Measurements from ENCODE around the gene MYO5B. TPM values are rescaled to one million over a fixed set of nuclear protein-coding genes. Genes with fewer than 3 reads are reported as not detected.

Gene MYO5B
- total RNA-seq, 4 donors from 2014 or later, result 6.3 to 35.2 (median 10.2) TPM

DNA sequence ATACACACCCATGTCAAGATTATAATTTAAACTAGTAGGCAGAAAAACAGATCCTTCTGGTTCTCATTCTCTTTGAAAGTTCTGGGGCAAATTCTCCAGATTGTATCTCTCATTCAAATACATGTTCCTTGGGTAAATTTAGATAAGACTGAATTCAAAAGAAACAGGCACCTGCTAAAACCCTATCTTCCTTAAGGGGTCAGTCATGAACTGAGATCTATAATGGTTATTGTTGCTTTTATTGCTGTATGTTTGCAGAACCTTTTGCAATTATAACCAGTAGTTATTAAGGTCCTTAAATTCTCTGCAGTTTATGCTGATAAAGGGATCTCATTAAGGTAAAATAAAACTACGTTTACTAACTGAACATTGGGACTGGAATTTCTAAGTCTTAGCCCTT, 83.5 kb downstream of the MYO5B start:
- TF ChIP-seq POLR2A (IDR thresholded peaks at IDR 0.05) (no peak), EP300 (IDR thresholded peaks at IDR 0.05) (no peak)
- TF ChIP-seq, protein P1, sequence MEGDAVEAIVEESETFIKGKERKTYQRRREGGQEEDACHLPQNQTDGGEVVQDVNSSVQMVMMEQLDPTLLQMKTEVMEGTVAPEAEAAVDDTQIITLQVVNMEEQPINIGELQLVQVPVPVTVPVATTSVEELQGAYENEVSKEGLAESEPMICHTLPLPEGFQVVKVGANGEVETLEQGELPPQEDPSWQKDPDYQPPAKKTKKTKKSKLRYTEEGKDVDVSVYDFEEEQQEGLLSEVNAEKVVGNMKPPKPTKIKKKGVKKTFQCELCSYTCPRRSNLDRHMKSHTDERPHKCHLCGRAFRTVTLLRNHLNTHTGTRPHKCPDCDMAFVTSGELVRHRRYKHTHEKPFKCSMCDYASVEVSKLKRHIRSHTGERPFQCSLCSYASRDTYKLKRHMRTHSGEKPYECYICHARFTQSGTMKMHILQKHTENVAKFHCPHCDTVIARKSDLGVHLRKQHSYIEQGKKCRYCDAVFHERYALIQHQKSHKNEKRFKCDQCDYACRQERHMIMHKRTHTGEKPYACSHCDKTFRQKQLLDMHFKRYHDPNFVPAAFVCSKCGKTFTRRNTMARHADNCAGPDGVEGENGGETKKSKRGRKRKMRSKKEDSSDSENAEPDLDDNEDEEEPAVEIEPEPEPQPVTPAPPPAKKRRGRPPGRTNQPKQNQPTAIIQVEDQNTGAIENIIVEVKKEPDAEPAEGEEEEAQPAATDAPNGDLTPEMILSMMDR (IDR thresholded peaks at IDR 0.05), result no peak
- no peaks in the 10 kb centered on the region for H3K27me3 ChIP-seq
- 64 to 78% methylated on average over 1 of the region's 1 CpG for WGBS, 2 donors
- no peaks in the 10 kb centered on the region for H3K36me3 ChIP-seq
- no peak for DNase-seq (ENCODE audit: low spot score in 2 of 2)
- H3K4me3 ChIP-seq, result no peak overlapping the region
- H3K4me1 ChIP-seq, result no peaks in the 10 kb centered on the region
- no peaks in the 10 kb centered on the region for H3K9me3 ChIP-seq
- H3K27ac ChIP-seq, result no peak overlapping the region

DNA sequence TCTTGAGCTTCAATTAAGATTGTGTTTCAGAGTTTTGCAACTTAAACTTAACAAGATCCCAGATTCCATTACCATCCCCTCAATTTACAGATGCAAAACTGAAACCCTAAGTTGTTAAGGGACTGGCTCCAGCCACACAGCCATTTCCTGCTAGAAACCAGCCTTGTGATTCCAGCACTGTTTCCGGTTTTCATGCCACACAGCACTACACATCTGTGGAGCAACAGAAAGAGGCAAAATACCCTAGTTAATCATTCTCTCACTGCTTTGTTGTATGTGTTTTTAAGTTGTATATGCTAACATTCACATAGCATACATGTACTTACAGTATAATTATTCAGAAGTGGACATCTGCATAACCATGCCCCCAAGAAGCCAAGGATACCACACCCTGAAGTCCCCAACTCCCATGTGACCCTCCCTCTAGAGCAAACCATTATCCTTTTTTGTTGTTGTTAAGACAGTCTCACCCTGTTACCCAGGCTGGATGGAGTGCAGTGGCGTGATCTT, 87.4 kb downstream of the MYO5B start:
- Histone ChIP-seq H3K27me3 (no peaks in the 10 kb centered on the region), H3K4me3 (no peak overlapping the region), H3K36me3 (no peaks in the 10 kb centered on the region), H3K4me1 (no peaks in the 10 kb centered on the region), H3K27ac (no peak overlapping the region), H3K9me3 (no peaks in the 10 kb centered on the region)
- DNase-seq (ENCODE audit: low spot score in 2 of 2), result no peak
- 69 to 85% methylated on average over 2 of the region's 2 CpGs for WGBS, 2 donors
- TF ChIP-seq POLR2A (IDR thresholded peaks at IDR 0.05), result no peak
- TF ChIP-seq, protein P1 (IDR thresholded peaks at IDR 0.05), result no peak
- no peak for TF ChIP-seq EP300 (IDR thresholded peaks at IDR 0.05)

DNA sequence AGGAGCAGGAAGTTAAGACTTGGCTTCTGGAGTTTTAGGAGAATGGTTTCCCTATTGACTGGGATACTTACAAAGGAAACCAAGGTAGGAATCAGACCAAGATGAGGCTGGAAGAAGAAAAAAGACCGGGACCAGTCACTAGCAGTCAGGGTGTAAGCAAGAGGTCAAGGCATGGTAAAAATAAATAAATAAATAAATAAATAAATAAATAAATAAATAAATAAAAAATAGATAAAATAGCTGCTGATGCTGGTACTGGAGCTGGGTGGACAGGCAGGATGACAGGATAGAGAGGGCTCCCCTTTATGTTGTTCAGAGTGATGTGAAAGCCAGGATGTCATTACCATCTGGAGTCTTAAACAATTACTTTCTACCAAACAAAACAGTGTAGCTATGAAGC, 89.9 kb downstream of the MYO5B start:
- Histone ChIP-seq H3K36me3 (no peaks in the 10 kb centered on the region), H3K9me3 (no peaks in the 10 kb centered on the region), H3K27ac (no peak overlapping the region), H3K27me3 (no peaks in the 10 kb centered on the region), H3K4me3 (no peak overlapping the region), H3K4me1 (no peaks in the 10 kb centered on the region)
- DNase-seq (ENCODE audit: low spot score in 2 of 2), result no peak
- WGBS, 2 donors, result 91 to 97% methylated on average over 1 of the region's 1 CpG
- no peak for TF ChIP-seq EP300 (IDR thresholded peaks at IDR 0.05)
- no peak for TF ChIP-seq POLR2A (IDR thresholded peaks at IDR 0.05)
- TF ChIP-seq, protein P1 (IDR thresholded peaks at IDR 0.05), result no peak

DNA sequence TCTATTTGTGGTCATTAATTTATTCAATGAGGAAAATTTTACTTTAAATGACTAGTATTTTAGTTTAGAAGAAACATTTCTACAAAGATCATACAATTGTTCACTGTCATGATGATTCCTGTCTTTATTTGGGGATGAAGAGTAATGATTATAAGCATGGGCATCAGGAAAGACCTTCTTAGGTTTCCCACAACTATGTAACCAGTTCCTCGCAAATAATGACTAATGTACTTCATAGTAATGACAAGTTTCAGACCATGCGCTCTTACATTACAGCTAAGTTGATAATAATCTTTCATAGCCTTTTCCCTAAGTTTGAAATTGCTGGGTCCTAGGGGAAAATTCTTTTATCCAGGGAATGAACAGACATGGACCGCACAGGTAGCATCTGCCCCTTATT, 90.5 kb downstream of the MYO5B start:
- no peaks in the 10 kb centered on the region for H3K36me3 ChIP-seq
- H3K4me3 ChIP-seq, result no peak overlapping the region
- DNase-seq (ENCODE audit: low spot score in 2 of 2), result no peak
- 95 to 97% methylated on average over 3 of the region's 3 CpGs for WGBS, 2 donors
- no peak overlapping the region for H3K27ac ChIP-seq
- TF ChIP-seq EP300 (IDR thresholded peaks at IDR 0.05) (no peak), POLR2A (IDR thresholded peaks at IDR 0.05) (no peak)
- TF ChIP-seq, protein P1 (IDR thresholded peaks at IDR 0.05), result no peak
- no peaks in the 10 kb centered on the region for H3K4me1 ChIP-seq
- no peaks in the 10 kb centered on the region for H3K9me3 ChIP-seq
- no peaks in the 10 kb centered on the region for H3K27me3 ChIP-seq

DNA sequence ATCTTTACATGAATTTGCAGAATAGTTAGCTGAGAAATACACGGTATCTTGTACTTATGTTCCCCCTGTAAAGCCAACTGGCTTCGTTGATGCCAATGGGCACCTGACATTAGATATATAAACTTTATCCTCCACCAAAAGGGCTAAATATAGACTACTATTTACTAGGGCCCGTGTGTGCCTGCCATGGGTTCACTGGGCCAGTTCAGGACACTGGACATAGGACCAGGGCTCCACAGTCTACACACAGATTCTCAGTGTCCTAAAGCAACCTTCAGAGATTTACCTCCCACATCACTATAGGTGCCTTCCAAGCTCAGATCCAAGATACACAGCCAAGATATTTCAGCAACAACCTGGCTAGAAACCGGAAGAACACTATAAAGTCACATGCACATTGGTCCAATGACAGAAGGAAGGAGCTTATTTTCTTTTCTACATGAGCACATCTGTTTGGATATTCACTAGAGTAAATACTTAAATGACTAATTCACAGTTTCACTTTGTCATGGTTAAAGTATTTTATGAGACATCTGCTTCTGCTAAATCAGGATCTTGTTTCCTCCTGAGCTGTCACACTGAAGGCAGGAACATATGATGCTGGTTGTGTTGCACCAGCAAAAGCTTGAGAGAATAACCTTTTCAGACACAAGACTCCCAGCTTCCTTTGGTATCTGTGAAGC, 95.1 kb downstream of the MYO5B start:
- no peak for DNase-seq (ENCODE audit: low spot score in 2 of 2)
- 81 to 85% methylated on average over 4 of the region's 4 CpGs for WGBS, 2 donors
- Histone ChIP-seq H3K4me3 (no peak overlapping the region), H3K36me3 (no peaks in the 10 kb centered on the region), H3K4me1 (no peaks in the 10 kb centered on the region), H3K27me3 (no peaks in the 10 kb centered on the region), H3K9me3 (no peaks in the 10 kb centered on the region), H3K27ac (no peak overlapping the region)
- no peak for TF ChIP-seq POLR2A (IDR thresholded peaks at IDR 0.05)
- TF ChIP-seq, protein P1 (IDR thresholded peaks at IDR 0.05), result no peak
- no peak for TF ChIP-seq EP300 (IDR thresholded peaks at IDR 0.05)
